ENCODE data around the gene ACMSD. TPM values are rescaled to one million over a fixed set of nuclear protein-coding genes. Genes with fewer than 3 reads are reported as not detected.

The ACMSD gene
- total and polyA plus RNA-seq, 2 experiments from 2014 or later = 0.11 TPM; not detected in 1

DNA sequence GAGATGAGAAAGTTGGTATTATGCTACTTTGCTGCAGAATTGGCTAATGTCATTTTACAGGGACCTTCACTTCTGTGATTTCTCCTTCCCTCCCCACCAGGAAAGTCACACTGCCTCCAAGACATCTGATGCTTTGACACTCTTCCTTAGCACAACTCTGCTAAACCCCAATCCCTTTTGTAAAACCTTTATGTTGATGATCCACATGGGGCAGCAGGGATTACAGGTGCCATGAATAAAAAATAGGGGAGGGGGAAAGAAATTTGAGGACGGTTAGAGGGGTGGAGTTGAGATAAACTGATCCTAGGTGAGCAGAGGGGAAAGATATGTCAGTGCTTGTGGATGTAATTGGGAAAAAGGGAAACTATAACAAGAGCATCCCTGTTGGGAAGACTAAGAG, 106.6 kb downstream of the ACMSD start:
- no peaks in the 10 kb centered on the region; the same call in none of the 2 replicates for H4K20me1 ChIP-seq (replicated peaks; ENCODE audit: insufficient read depth)
- H3K27ac ChIP-seq (ENCODE audit: low read depth) = no peak overlapping the region
- no peaks in the 10 kb centered on the region for H3F3A ChIP-seq (replicated peaks; ENCODE audit: low read depth)
- no peak overlapping the region for H2AFZ ChIP-seq
- H3K4me1 Mint-ChIP-seq = peaks cover 16% of the 10 kb centered on the region; the same call in 2 of the 3 replicates
- H3K4me1 ChIP-seq (ENCODE audit: insufficient read depth) = no peaks in the 10 kb centered on the region
- TF ChIP-seq EZH2 (IDR thresholded peaks at IDR 0.05; ENCODE audit: low read depth, unreplicated experiment) = no peak
- TF ChIP-seq NANOG (IDR thresholded peaks at IDR 0.05; ENCODE audit: borderline replicate concordance) = no peak
- TF ChIP-seq EZH2phosphoT487 (IDR thresholded peaks at IDR 0.05; ENCODE audit: unreplicated experiment) = no peak
- no peak for TF ChIP-seq ZNF114 (CRISPR knock-in tag; IDR thresholded peaks at IDR 0.05)
- peaks cover 44% of the 10 kb centered on the region for H3K79me2 ChIP-seq (replicated peaks; ENCODE audit: insufficient read depth)
- H3K27me3 Mint-ChIP-seq (ENCODE audit: insufficient read depth, low read depth, poor library complexity) = no peaks in the 10 kb centered on the region
- ATAC-seq (peak; percentile 66), DNase-seq (ENCODE audit: low spot score) (peak; percentile 24)
- H3K36me3 ChIP-seq (ENCODE audit: insufficient read depth) = peaks cover 28% of the 10 kb centered on the region; the same call in 1 of the 2 replicates
- 0 out of 2 replicates have a peak overlapping the region, but pooled peaks have one; percentile 0 for H3K27ac Mint-ChIP-seq
- no peaks in the 10 kb centered on the region for H3K9me2 ChIP-seq (ENCODE audit: insufficient read depth)
- no peak overlapping the region for H3K4me2 ChIP-seq
- no peaks in the 10 kb centered on the region for H3K27me3 ChIP-seq (ENCODE audit: insufficient read depth)
- H3K36me3 Mint-ChIP-seq (ENCODE audit: low read depth) = peaks cover 58% of the 10 kb centered on the region
- no peak overlapping the region for H3K4me3 Mint-ChIP-seq
- no peak overlapping the region for H3K4me3 ChIP-seq
- no peaks in the 10 kb centered on the region for H3K9me3 Mint-ChIP-seq

DNA sequence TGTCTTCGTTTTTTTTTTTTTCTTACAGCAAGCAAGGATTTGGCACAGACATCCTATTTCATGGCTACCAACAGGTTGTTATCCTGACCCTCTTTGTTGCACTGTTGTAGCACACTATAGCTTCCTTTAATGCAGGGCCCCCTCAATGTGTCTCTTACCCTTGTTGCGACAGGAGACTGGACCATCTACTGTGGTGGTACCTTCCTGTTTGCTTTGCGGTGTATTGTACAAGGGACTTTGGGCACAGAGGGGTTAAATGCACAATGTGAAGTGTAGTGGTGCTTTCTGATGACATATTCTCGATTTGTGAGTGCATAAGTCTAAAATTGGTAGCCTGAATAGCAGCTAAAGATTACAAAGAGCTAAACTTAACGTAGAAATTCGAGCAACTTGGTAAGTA, 107.7 kb downstream of the ACMSD start:
- Mint-ChIP-seq H3K36me3 (ENCODE audit: low read depth) (peaks cover 57% of the 10 kb centered on the region), H3K9me3 (no peaks in the 10 kb centered on the region), H3K27ac (no peak overlapping the region), H3K4me3 (no peak overlapping the region), H3K4me1 (peaks cover 16% of the 10 kb centered on the region; the same call in 2 of the 3 replicates), H3K27me3 (ENCODE audit: insufficient read depth, low read depth, poor library complexity) (peaks cover 2% of the 10 kb centered on the region)
- Histone ChIP-seq H3K27ac (ENCODE audit: low read depth) (no peak overlapping the region), H4K20me1 (replicated peaks; ENCODE audit: insufficient read depth) (no peaks in the 10 kb centered on the region; the same call in 1 of the 2 replicates), H3K27me3 (ENCODE audit: insufficient read depth) (no peaks in the 10 kb centered on the region), H3K4me2 (no peak overlapping the region), H3K4me1 (ENCODE audit: insufficient read depth) (no peaks in the 10 kb centered on the region), H2AFZ (no peak overlapping the region), H3K79me2 (replicated peaks; ENCODE audit: insufficient read depth) (peaks cover 46% of the 10 kb centered on the region), H3K36me3 (ENCODE audit: insufficient read depth) (peaks cover 22% of the 10 kb centered on the region), H3F3A (replicated peaks; ENCODE audit: low read depth) (no peaks in the 10 kb centered on the region), H3K9me2 (ENCODE audit: insufficient read depth) (no peaks in the 10 kb centered on the region), H3K4me3 (no peak overlapping the region)
- DNase-seq (ENCODE audit: low spot score) (no peak), ATAC-seq (no peak)
- TF ChIP-seq NANOG (IDR thresholded peaks at IDR 0.05; ENCODE audit: borderline replicate concordance) = no peak
- no peak for TF ChIP-seq JUNB (IDR thresholded peaks at IDR 0.05; ENCODE audit: unreplicated experiment)
- TF ChIP-seq, protein P1, sequence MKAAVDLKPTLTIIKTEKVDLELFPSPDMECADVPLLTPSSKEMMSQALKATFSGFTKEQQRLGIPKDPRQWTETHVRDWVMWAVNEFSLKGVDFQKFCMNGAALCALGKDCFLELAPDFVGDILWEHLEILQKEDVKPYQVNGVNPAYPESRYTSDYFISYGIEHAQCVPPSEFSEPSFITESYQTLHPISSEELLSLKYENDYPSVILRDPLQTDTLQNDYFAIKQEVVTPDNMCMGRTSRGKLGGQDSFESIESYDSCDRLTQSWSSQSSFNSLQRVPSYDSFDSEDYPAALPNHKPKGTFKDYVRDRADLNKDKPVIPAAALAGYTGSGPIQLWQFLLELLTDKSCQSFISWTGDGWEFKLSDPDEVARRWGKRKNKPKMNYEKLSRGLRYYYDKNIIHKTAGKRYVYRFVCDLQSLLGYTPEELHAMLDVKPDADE (IDR thresholded peaks at IDR 0.05) = no peak
- TF ChIP-seq POLR2AphosphoS5 (IDR thresholded peaks at IDR 0.05; ENCODE audit: low read depth) = no peak
- no peak for TF ChIP-seq EZH2 (IDR thresholded peaks at IDR 0.05; ENCODE audit: low read depth, unreplicated experiment)
- TF ChIP-seq, protein P2, sequence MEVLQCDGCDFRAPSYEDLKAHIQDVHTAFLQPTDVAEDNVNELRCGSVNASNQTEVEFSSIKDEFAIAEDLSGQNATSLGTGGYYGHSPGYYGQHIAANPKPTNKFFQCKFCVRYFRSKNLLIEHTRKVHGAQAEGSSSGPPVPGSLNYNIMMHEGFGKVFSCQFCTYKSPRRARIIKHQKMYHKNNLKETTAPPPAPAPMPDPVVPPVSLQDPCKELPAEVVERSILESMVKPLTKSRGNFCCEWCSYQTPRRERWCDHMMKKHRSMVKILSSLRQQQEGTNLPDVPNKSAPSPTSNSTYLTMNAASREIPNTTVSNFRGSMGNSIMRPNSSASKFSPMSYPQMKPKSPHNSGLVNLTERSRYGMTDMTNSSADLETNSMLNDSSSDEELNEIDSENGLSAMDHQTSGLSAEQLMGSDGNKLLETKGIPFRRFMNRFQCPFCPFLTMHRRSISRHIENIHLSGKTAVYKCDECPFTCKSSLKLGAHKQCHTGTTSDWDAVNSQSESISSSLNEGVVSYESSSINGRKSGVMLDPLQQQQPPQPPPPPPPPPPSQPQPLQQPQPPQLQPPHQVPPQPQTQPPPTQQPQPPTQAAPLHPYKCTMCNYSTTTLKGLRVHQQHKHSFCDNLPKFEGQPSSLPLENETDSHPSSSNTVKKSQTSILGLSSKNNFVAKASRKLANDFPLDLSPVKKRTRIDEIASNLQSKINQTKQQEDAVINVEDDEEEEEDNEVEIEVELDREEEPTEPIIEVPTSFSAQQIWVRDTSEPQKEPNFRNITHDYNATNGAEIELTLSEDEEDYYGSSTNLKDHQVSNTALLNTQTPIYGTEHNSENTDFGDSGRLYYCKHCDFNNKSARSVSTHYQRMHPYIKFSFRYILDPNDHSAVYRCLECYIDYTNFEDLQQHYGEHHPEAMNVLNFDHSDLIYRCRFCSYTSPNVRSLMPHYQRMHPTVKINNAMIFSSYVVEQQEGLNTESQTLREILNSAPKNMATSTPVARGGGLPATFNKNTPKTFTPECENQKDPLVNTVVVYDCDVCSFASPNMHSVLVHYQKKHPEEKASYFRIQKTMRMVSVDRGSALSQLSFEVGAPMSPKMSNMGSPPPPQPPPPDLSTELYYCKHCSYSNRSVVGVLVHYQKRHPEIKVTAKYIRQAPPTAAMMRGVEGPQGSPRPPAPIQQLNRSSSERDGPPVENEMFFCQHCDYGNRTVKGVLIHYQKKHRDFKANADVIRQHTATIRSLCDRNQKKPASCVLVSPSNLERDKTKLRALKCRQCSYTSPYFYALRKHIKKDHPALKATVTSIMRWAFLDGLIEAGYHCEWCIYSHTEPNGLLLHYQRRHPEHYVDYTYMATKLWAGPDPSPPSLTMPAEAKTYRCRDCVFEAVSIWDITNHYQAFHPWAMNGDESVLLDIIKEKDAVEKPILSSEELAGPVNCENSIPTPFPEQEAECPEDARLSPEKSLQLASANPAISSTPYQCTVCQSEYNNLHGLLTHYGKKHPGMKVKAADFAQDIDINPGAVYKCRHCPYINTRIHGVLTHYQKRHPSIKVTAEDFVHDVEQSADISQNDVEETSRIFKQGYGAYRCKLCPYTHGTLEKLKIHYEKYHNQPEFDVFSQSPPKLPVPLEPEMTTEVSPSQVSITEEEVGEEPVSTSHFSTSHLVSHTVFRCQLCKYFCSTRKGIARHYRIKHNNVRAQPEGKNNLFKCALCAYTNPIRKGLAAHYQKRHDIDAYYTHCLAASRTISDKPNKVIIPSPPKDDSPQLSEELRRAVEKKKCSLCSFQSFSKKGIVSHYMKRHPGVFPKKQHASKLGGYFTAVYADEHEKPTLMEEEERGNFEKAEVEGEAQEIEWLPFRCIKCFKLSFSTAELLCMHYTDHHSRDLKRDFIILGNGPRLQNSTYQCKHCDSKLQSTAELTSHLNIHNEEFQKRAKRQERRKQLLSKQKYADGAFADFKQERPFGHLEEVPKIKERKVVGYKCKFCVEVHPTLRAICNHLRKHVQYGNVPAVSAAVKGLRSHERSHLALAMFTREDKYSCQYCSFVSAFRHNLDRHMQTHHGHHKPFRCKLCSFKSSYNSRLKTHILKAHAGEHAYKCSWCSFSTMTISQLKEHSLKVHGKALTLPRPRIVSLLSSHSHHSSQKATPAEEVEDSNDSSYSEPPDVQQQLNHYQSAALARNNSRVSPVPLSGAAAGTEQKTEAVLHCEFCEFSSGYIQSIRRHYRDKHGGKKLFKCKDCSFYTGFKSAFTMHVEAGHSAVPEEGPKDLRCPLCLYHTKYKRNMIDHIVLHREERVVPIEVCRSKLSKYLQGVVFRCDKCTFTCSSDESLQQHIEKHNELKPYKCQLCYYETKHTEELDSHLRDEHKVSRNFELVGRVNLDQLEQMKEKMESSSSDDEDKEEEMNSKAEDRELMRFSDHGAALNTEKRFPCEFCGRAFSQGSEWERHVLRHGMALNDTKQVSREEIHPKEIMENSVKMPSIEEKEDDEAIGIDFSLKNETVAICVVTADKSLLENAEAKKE (CRISPR knock-in tag; IDR thresholded peaks at IDR 0.05) = no peak
- TF ChIP-seq, protein P3, sequence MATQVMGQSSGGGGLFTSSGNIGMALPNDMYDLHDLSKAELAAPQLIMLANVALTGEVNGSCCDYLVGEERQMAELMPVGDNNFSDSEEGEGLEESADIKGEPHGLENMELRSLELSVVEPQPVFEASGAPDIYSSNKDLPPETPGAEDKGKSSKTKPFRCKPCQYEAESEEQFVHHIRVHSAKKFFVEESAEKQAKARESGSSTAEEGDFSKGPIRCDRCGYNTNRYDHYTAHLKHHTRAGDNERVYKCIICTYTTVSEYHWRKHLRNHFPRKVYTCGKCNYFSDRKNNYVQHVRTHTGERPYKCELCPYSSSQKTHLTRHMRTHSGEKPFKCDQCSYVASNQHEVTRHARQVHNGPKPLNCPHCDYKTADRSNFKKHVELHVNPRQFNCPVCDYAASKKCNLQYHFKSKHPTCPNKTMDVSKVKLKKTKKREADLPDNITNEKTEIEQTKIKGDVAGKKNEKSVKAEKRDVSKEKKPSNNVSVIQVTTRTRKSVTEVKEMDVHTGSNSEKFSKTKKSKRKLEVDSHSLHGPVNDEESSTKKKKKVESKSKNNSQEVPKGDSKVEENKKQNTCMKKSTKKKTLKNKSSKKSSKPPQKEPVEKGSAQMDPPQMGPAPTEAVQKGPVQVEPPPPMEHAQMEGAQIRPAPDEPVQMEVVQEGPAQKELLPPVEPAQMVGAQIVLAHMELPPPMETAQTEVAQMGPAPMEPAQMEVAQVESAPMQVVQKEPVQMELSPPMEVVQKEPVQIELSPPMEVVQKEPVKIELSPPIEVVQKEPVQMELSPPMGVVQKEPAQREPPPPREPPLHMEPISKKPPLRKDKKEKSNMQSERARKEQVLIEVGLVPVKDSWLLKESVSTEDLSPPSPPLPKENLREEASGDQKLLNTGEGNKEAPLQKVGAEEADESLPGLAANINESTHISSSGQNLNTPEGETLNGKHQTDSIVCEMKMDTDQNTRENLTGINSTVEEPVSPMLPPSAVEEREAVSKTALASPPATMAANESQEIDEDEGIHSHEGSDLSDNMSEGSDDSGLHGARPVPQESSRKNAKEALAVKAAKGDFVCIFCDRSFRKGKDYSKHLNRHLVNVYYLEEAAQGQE (IDR thresholded peaks at IDR 0.05; ENCODE audit: unreplicated experiment) = no peak

Data from GM23338 (cell line).